CD4-positive, alpha-beta T cell treated with Interleukin-6 at 100 ng/mL for 8 hours (primary cell): ENCODE data around the gene CACNA1S.

Source experiments
- DNase-seq: peaks from one replicate; pipeline ENCODE4 v3.0.0-alpha.2; 2020; ENCODE audit warnings: mixed read lengths, low spot score

The CACNA1S gene

DNA sequence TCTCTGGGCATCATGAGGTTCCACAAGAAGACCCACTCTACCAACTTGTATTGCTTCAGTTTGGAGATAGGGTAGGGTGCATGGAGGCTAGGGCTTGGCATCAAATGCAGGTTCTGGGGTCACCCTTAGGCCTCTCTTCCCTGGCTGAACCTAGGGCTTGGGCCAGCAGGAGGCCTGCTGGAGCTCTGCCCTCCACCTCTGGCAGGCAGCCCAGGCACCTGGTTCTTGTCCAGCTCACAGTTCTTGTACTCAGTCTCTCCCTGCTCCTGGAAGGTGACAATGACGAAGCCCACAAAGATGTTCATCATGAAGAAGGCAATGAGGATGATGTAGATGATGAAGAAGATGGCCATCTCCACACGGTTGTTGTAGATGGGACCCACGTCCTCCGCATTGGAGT, 51.2 kb downstream of the CACNA1S start:
- DNase-seq = no peak

DNA sequence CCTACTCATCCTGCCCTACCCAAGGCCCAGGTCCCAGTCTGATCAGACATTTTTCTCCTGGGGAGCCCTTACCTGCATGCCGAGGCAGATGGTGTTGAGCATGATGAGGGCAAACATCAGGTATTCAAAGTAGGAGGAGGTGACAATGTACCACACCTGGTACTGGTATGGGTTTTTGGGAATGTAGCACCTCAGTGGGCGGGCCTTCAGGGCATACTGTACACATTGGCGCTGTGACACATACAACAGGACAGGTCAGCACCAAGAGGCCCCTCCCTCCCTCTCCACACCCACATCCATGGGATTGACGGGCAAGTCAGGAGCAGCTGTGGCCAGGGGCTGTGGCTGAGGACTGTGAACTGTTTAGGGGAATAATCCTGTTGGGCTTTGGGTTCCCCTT, 51.6 kb downstream of the CACNA1S start:
- no peak for DNase-seq

DNA sequence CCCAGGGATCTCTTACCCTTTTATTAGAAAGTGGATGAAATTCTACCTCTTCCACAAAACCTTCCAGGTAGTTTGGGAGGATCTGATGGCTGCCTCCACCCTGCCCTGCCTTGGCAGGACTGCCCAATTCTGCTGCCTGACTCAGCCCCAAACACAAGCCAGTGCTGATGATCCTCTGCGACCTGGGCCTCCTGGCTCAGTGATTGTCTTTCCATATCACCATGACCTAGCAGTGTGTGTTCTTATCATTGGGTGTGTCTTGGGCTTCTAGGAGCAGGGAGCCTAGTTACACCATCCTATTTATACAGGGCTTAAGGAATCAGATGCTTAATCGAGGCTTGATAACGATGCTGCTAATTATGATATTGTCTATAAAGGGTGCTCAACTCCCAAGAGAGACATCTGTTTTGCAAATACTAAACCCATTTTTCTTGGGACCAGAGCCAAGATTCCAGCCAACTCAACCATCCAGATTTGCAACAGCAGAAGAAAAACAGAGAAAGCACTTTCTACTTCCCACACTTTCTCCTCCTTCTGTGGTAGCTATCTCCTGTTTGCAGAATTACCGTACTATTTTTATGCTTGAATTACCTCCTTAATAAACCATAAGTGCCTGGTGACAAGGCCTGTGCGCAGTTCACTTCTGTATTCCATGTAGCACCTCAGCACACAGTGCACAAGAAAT, 52.2 kb downstream of the CACNA1S start:
- no peak for DNase-seq

DNA sequence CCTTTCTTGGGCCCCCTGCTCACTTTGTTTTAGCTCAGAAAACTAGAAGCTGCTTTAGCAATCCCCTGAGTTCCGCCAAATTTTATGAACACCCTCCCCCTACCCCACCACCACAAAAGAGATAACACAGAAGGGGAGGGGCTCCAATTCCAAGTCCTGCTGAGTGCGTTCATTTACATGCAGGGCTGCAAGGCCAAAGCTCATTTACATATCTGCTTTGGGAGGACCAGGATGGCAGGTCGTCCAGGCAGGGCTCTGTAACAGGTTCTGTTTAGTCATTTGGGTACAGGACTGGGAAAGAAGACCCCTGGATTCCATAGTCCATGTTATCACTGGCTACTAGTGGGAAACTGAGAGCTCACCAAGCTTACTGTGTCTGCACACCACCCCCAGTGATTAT, 52.8 kb downstream of the CACNA1S start:
- no peak for DNase-seq

DNA sequence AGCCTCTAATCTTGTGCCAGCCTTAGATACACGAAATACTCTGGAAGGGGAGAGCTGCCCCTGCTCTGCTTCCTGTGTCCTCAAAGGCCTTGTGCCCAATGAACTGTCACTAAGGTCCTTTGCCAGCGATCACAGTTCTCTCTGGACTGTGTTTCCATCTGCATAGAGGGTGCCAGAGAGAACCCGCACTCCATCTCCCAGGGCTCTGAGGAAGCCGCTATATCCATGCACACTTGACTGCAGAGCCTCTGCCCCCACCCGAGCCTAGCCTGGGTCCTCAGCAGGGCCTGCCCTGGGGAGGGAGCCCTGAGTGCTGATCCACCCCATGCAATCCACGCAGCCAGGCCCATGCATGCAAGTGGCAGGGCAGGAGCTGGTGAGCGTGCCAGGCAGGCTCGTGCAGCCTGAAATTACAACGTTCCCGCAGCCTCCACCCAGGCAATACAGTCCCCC, 58.1 kb downstream of the CACNA1S start:
- DNase-seq = no peak

DNA sequence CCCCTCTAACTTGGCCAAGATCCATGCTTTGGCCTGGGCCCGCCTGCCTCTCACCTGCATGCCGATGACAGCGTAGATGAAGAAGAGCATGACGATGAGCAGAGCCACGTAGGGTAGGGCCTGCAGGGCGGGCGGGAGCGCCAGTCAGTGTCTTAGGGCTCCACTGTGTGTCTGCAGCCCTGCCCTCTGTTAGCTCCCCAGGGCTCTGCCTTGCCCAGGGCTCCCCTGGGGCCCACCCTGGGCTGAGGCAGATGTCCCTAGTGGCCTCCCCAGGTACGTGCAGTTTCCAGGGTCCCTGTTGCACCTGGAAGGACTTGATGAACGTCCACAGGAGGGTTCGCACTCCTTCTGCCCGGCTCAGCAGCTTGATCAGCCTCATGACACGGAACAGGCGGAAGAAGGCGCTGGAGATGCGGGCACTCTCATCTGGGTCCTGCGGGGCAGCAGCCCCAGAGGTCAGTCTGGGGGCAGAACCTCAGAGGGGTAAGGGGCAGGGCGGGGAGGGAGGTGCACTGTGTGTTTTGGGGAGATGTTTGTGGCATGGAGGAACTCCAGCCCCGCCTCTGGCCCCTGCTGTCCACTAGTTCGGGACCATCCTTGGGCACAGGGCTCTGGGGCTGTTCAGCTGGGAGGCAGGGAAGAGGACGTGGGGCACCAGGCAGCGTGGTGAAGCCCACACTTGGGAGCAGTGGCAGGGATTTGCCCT, 58.9 kb downstream of the CACNA1S start:
- DNase-seq = no peak

DNA sequence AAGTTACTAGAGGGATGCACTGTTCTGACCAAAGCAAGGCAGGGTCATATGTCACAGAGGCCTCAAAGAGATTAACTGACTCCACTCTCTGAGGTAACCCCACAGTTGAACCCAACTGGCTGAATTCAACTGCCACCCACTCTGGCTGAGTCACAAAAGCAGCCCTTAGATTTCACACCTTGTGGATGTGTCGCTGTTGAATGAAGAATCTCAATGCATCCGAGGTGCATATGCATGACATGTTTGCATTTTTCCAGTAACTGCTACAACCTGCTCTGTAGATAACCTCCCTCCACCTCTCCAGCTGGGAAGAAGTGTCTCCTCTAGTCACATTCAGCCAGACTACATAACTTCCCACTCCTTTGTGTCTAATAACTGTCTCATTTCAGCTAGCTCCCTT, 60.8 kb downstream of the CACNA1S start:
- no peak for DNase-seq

DNA sequence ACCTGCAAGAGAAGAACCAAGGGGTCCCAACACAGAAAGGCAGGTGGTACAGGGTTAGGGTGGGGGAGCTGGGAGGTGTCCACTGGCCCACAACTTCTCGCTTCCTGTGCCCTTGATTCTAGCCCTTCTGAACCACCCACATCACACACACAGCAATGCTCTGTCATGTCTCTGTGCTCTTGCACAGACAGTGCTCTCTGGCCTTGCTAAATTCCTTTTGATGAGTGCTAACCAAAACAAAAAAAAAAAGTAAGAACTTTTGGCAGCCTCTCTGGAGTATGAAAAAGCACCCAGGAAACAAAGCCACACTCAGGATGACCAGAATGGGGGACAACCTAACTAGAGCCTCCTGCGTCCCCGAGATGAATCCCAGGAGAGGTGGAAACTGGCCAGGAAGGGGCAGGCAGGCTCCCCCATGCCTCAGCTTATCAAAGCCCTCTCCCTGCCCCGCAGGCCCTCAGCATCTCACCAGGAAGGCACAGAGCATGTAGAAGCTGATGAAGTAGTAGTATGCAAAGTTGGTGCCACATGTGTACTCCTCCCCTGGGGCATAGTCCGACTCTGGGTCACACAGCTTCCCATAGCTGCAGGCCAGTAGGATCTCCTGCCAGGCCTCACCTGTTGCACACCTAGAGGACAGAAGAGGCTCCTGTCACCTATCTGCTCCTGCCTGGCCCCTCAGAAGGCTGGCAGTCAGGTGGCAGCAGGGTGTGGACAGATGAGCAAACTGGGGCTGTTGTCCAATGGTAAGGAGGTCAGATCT, 61.5 kb downstream of the CACNA1S start:
- no peak for DNase-seq

DNA sequence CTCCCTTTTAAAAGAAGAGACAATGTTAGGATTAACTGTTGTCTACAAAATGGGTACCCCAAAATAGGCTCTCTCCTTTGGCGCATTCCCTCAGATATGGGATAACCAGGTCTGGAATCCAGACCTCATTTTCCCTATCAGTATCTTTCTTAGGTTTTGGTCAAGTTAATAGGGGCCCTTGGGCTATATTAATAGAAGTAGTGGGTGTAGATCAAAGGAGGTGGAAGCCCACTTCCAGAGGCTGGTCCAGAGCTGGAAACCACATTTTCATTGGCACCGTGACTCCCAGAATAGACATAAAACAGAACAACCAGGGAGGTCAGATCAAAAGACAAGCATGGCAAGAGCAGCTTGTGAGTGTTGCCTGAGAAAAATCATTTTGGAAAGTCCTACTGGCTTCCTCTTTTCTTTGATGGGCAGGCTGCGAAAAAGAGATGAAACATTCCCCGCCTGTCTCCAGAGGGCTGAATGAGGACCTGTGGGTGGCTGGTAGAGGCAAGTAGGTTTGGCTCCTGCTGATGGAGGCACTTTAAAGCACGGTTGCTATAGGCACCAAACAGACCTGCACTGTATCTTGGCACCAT, 62.9 kb downstream of the CACNA1S start:
- DNase-seq = no peak

DNA sequence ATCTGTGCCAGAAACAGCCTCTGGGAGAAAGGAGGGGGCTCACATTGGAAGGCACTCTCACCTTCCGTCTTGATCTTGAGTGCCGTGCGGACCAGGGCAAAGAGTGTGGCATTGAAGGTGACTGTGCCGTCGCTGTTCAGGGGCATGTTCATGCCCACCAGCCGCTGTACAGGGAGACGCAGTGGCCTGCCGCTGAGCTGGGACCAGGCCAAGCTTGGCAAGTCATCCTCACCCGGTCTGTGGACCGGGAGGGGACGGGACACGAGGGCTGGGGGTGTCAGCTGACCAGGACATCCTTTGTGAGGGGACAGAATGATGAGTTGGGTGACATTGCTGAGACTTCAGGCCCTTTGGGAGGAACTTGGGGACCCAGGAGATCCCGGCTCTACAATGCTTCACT, 63.7 kb downstream of the CACNA1S start:
- DNase-seq = no peak

DNA sequence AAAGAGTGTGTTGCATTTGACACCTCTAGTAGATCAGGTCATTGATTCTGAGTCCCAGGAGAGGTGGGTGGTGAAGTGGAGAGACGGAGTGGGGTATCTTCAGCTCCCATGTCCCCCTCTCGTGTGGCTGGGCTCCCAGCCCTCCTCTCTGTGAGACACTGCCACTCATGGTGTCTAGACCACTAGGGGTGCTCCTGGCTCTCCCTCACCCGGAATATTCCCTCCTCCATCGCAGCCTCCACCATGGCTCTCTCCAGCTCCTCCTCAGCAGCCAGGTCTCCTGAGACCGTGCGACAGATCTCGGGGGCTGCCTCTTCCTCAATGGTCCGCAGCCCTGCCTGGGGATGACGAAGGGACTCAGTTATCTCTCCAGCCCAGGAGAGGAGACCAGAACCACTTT, 68.1 kb downstream of the CACNA1S start:
- DNase-seq = no peak

DNA sequence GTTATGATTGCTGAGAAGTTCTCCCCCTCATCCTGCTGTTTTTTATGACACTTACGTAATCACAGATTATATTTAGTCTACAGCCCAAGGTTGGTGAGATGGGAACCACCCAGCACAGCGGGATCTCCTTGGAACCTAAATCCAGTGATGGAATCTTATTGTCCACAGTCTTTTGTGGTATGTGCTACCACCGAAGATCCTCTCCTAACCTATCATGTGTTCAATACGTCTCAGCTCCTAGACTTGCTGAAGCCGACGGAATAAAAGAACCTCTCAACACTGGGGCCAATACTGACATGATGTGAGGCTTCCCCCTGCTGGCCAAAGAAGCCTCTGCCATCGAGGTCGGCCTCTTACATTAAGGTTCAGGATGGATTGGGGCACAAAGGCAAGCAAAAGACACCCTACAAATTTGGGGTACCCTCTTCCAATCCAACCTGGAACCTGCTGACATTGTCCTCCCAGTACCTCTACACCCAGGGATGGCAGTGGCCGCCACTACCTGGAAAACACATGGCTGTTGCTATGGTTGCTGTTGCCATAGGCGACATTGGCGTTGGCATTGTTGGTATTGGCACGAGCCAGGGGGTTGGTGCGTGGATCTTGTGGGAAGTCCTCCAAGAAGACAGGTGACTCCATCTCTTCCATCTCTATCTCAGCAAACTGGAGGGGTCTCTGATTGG, 69.3 kb downstream of the CACNA1S start:
- peak; percentile 72 for DNase-seq

DNA sequence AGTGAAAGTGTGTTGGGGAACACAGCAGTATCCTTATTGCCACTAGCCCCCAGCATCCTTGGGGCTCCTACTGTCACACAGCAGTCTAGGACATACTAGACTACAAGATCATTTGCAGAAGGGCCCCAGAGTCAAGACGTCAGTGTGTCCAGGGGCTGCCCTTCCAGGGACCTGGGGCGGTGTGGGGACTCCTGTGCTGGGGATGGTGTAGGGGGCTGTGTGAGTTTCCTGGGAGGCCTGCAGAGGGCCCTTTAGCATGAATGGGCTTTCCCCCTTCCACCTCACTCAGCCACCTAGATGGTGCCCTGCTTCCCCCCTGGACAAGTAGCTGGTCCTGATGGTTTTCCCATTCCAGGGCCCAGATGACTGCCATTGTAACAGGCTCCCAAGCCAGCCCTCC, 71.2 kb downstream of the CACNA1S start:
- no peak for DNase-seq

DNA sequence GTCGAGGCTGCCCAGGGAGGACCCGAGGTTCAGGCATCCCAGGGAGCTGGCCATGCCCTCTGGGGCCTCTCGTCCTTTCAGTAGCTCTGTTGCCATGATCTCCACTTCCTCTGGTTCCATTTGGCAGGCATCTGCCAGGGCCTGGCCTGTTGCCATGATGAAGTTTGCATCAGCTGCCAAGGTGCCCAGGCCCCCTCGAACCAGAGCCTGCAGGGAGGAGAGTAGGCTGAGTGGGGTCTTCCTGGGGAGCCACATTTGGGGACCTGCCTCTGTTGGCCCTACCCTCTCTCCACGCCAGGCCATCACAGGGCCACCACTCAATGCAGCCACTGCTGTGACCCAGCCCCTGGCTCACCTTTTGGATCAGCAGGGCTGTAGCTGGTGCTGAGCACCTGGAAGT, 72.3 kb downstream of the CACNA1S start:
- no peak for DNase-seq

DNA sequence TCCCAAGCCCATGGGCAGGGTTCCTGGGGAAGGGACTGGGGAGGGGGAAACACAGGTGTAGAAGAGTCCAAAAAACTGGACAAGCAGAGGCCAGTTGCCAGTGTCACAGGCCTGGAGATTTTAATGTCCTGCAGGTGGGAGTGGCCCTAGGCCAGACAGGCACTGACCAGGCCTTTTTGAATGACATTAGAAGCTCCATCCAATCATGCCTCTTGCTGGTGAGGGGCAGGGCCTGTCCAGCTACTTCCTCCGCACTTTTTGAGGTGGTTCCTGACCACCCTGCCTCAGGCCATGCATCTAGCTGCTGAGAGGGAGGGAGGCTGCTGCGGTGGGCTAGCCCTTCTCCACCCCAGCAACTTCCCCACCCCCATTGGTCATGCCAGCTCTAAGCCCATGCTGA, 72.8 kb downstream of the CACNA1S start:
- no peak for DNase-seq

DNA sequence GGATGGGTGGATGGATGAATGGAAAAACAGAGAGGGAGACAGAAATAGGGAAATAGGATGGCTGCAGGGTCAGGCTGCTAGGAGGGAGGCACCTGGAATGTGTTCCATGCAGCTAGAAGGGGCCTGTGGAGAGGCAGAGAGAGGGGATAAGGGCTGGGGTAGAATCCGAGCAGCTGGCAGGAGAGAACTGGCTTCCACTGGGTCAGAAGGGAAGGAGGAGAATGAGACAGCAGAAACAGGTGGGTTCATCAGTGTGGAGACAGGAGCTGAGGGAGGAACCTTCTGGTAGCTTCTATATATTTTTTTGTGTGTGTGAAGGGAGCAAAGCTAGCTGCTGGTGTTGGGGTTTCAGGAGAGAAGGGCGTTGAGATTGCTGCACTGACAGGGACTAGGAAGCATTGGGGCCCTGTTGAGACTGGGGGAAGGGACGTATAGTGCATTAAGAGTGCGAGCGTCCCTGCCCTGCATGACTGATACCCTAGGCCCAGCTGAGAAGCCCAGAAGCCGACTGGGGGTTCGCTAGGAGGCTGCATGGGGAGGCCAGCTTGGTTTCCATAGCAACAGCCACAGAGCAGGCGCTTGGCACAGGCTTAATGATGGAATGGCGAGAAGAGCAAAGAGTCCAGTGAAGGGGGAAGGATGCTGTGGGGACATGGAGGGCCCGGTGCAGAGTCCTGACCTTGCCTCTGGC, 73.9 kb downstream of the CACNA1S start:
- no peak for DNase-seq

DNA sequence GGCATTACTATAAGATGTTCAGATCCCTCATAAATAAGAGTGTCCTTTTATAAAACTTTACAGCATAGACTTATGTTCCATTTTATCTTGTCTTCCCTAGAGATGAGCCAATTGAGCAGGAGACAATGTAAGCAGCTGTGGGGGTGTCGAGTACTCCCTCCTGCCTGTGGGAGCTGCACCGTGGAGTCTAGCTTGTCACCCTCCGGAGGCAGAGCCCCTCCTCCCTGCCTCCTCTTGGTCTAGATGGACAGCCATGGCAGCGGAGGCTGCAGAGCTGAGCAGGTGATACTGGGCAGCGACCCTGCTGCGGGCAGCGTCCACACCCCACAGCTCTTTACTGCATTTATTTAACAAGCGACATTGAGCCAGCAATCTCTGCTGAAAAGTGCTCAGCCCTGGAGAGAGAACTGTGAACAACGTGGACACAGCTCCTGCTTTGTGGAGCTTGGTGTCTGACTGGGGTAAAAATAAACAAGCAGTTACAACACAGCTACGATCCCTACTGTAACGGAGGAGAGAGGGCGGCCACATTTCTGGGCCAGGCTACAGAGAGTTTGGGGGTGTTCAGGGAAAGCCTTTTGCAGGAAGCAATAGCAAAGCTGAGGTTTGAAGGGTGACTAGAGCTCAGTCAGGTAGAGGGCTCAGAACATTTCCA, 75.9 kb downstream of the CACNA1S start:
- no peak for DNase-seq

DNA sequence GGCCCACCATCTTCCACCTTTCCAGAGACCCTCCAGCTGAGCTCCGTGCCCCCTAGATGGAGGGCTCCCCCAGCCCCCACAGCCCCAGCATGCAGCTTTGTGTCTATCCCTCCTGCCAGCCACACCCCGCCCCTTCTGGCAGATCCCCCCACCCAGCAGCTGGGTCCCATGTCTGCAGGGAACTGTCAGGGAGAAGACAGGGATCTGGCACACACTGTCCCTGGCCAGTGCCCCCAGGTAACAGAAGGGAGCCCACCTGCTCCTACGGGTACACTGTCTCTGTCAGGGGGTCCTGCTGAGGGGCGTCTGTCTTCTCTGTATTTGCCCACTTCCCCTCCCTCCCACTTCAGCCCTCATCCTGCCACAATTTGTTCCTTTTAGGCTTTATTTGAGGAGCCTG, 77.6 kb downstream of the CACNA1S start:
- no peak for DNase-seq

DNA sequence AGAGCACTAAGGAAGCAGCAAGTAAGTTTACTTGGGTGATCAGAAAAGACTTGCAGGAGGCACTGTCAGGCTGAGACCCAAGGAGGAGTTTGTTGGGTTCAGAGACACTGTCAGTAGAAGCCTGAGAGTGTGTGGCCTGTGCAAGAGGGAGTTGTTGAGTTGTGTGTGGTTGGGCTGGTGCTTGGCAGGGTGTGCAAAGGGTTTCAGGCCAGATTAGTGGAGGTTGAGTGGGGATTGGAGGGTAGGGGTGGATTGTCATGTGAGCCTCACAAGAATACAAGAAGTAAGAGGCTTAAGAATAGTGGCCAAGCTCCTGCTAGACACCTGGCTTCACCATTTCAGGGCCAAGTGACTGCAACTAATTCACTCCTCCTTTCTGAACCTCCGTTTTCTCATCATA, 79.8 kb downstream of the CACNA1S start:
- no peak for DNase-seq

DNA sequence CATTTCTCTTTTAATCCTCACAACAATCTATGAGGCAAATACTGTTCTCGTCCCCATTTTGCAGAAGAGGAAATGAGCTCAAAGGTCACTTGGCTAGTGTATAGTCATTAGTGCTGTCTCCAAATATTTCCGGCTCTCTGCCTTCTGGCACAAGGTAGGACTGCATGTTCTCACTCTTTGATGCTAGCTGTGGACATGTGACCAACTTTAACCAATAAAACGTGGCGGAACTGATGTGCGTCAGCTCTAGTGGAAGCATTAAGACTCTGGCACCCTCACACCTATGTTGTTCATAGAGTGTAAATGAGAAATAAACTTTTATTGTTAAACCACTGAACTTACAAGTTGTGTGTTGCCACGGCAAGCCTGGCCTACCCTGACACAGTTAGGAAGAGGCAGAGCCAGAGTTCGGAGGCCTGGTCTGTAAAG, 83.8 kb downstream of the CACNA1S start:
- no peak for DNase-seq

DNA sequence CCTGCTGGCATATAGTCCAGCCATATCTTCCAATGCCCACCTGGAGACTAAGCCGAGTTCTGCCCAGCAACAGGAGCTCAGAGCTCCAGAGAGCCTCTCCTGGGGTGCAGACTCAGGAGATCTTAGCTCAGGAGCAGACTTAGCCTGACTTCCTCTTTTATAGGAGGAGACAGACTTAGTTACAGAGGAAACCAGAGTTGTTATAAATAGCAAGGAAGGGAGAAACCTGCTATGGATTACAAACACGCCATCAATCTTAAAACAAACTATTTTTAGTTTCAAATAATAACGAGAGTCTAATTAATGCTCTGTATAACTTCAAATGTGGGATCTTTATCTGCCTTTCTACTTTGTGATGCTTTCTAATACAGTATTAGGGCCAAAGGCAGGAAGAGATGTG, 85.4 kb downstream of the CACNA1S start:
- DNase-seq = no peak
